Measurements from ENCODE around the gene HOMER3. TPM values are rescaled to one million over a fixed set of nuclear protein-coding genes. Genes with fewer than 3 reads are reported as not detected.
"Not testable (repeated sequence)": the region's sequence is repeated elsewhere in the genome, so short reads cannot be mapped to it uniquely, and the experiment has no call there.

The HOMER3 gene
- total and polyA plus RNA-seq, 4 donors: 22.0 to 40.2 (median 24.2) TPM

DNA sequence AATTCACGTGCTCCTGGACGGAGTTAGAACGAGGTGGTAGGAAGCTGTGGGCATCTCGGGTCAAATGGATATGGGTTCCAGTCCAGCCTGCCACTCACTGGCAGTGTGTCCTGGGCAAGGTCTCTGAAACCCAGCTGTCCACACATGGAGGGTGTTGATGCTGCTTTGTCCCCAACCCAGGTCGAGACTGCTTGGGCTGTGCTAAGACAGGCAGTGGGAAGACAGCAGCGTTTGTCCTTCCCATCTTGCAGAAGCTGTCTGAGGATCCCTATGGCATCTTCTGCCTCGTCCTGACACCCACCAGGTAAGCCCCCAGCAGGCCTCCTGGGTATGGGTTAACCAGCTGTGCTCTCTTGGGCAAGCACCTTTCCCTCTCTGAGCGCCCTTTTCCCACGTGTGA lies 20.6 kb downstream of the HOMER3 start:
- Histone ChIP-seq H3K9ac (ENCODE audit: insufficient read depth in 1 of 2, low read length in 2 of 2) (peak overlapping the region; percentile 20 to 61), H3K4me3 (peak overlapping the region; percentile 95), H3K36me3 (ENCODE audit: control insufficient read depth in 4 of 4, insufficient read depth in 4 of 4, low read length in 4 of 4) (peaks cover 3 to 41% (median 18%) of the 10 kb centered on the region in 4 donors), H3K4me1 (ENCODE audit: control insufficient read depth in 5 of 5, insufficient read depth in 5 of 5, low read length in 5 of 5) (peaks cover 0 to 21% (median 6%) of the 10 kb centered on the region in 5 donors), H3K9me3 (ENCODE audit: control insufficient read depth in 4 of 4, insufficient read depth in 3 of 4, low read length in 3 of 4) (no peaks in the 10 kb centered on the region), H3K27me3 (ENCODE audit: control insufficient read depth in 3 of 3, insufficient read depth in 3 of 3, low read length in 2 of 3) (no peaks in the 10 kb centered on the region), H3K27ac (ENCODE audit: low read depth in 1 of 2, low read length in 1 of 2) (peak overlapping the region in 1 of 2 donors; percentile 0)
- no peak for ATAC-seq (ENCODE audit: insufficient read depth, low FRiP score)
- WGBS, 2 donors: 56 to 64% methylated on average over 9 of the region's 9 CpGs
- no peak for DNase-seq
- TF ChIP-seq CTCF (IDR thresholded peaks at IDR 0.05; ENCODE audit: control extremely low read depth, extremely low read depth): no peak

DNA sequence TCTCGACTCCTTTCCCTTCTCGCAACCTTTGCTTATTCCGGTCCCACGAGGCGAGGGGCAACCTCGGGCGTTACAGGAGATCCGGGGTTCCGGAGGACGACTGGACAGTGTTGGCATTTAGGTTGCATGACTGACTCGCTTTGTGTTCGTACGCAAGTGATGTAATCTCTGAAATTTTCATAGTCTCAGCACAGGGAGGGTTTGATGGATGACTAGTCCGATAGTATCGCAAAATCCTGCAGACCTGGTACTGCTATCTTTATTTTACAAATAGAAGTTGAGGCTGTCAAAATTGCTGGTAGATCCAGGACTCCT lies 21.2 kb downstream of the HOMER3 start:
- Histone ChIP-seq H3K4me1 (ENCODE audit: control insufficient read depth in 5 of 5, insufficient read depth in 5 of 5, low read length in 5 of 5) (peaks cover 0 to 21% (median 6%) of the 10 kb centered on the region in 5 donors), H3K27me3 (ENCODE audit: control insufficient read depth in 3 of 3, insufficient read depth in 3 of 3, low read length in 2 of 3) (no peaks in the 10 kb centered on the region), H3K4me3 (peak overlapping the region; percentile 95), H3K9me3 (ENCODE audit: control insufficient read depth in 4 of 4, insufficient read depth in 3 of 4, low read length in 3 of 4) (no peaks in the 10 kb centered on the region), H3K27ac (ENCODE audit: low read depth in 1 of 2, low read length in 1 of 2) (peak overlapping the region; percentile 3 to 78), H3K36me3 (ENCODE audit: control insufficient read depth in 4 of 4, insufficient read depth in 4 of 4, low read length in 4 of 4) (peaks cover 3 to 44% (median 20%) of the 10 kb centered on the region in 4 donors), H3K9ac (ENCODE audit: insufficient read depth in 1 of 2, low read length in 2 of 2) (peak overlapping the region; percentile 20 to 57)
- no peak for TF ChIP-seq CTCF (IDR thresholded peaks at IDR 0.05; ENCODE audit: control extremely low read depth, extremely low read depth)
- ATAC-seq (ENCODE audit: insufficient read depth, low FRiP score) (no peak), DNase-seq (no peak)
- 0 to 1% methylated on average over 15 of the region's 15 CpGs for WGBS, 2 donors

DNA sequence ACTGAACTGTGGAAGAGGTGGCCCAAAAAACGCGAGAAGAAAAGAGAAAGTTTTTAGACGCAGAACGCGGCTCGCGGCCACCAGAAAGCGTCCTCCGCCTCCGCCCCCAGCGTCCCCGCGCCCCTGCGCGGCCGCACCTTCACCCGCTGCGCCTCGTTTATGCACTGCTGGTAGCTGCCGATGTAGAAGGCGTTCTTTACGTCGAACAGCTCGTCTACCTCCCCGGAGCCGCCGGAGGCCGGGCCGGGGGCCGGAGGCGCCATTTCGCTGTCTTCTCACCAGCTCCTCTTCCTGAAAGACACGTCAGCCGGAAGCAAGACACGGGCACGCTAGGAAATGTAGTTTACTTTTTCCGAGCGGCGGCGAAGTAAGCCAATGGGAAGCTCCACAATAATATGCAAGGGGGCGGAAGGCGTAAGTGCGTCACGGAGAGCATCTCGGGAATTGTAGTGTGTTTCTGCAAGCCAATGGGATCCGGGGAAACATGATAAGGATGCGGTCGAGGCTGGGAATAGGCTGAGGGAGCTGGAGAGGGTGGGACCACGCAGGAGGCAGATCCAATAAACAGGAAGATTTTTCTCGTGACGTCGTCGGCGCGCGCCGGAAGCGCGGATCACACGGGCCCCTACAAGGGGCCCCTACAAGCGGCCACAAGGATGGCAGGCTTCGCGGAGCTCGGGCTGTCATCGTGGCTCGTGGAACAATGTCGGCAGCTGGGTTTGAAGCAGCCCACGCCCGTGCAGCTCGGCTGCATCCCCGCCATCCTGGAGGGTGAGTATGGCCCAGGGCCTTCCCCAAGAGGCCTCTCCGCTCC lies 21.7 kb downstream of the HOMER3 start, which contains the start of the genes COPE and DDX49:
COPE (minus strand) TSS at position 302 of the 814 bp plus-strand sequence; CDS start at position 263, 39 bp downstream.
DDX49 (plus strand) TSS at position 630 of the 814 bp plus-strand sequence; CDS start at position 657, 27 bp downstream.
- peak; percentile 99 to 100 (median 100) for DNase-seq
- WGBS, 2 donors: 0 to 1% methylated on average over 72 of the region's 72 CpGs
- no peaks in the 10 kb centered on the region for H3K9me3 ChIP-seq (ENCODE audit: control insufficient read depth in 4 of 4, insufficient read depth in 3 of 4, low read length in 3 of 4)
- H3K36me3 ChIP-seq (ENCODE audit: control insufficient read depth in 4 of 4, insufficient read depth in 4 of 4, low read length in 4 of 4): peaks cover under 1 to 38% (median 15%) of the 10 kb centered on the region in 4 donors
- H3K4me3 ChIP-seq: peak within 1 kb of the TSS; percentile 95
- peak within 1 kb of the TSS; percentile 94 for H3K27ac ChIP-seq (ENCODE audit: low read depth in 1 of 2, low read length in 1 of 2)
- peak; percentile 98 for ATAC-seq (ENCODE audit: insufficient read depth, low FRiP score)
- H3K4me1 ChIP-seq (ENCODE audit: control insufficient read depth in 5 of 5, insufficient read depth in 5 of 5, low read length in 5 of 5): peaks cover 0 to 21% (median 6%) of the 10 kb centered on the region in 5 donors
- peak within 1 kb of the TSS; percentile 91 for H3K9ac ChIP-seq (ENCODE audit: insufficient read depth in 1 of 2, low read length in 2 of 2)
- no peak for TF ChIP-seq CTCF (IDR thresholded peaks at IDR 0.05; ENCODE audit: control extremely low read depth, extremely low read depth)
- H3K27me3 ChIP-seq (ENCODE audit: control insufficient read depth in 3 of 3, insufficient read depth in 3 of 3, low read length in 2 of 3): no peaks in the 10 kb centered on the region

DNA sequence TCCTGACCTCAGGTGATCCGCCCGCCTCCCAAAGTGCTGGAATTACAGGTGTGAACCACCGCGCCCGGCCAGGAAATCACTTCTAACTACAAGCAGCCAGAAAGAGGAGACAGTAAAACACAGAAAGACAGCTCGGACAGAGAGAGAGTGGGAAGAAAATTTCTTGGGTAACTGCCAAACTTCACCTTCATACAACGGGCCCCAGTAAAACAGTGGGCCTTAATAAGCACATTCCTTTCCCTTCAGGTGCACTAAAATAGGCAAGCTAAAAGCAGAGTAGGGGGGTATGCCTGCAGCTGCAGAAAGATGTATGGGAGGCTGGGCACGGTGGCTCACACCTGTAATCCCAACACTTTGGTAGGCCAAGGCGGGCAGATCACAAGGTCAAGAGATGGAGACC lies 23.4 kb downstream of the HOMER3 start:
- peaks cover 0 to 21% (median 6%) of the 10 kb centered on the region in 5 donors for H3K4me1 ChIP-seq (ENCODE audit: control insufficient read depth in 5 of 5, insufficient read depth in 5 of 5, low read length in 5 of 5)
- DNase-seq; H3K27me3 ChIP-seq (ENCODE audit: control insufficient read depth in 3 of 3, insufficient read depth in 3 of 3, low read length in 2 of 3); H3K9ac ChIP-seq (ENCODE audit: insufficient read depth in 1 of 2, low read length in 2 of 2); H3K4me3 ChIP-seq; H3K9me3 ChIP-seq (ENCODE audit: control insufficient read depth in 4 of 4, insufficient read depth in 3 of 4, low read length in 3 of 4); H3K27ac ChIP-seq (ENCODE audit: low read depth in 1 of 2, low read length in 1 of 2); ATAC-seq (ENCODE audit: insufficient read depth, low FRiP score): not testable (repeated sequence)
- WGBS, 2 donors: 87 to 88% methylated on average over 9 of the region's 9 CpGs
- peaks cover 0 to 34% (median 20%) of the 10 kb centered on the region in 4 donors for H3K36me3 ChIP-seq (ENCODE audit: control insufficient read depth in 4 of 4, insufficient read depth in 4 of 4, low read length in 4 of 4)

All from lung (tissue), 12 donors.